Upper lobe of right lung (tissue), 1 donor: ENCODE results near the gene HMG20B. TPM values are rescaled to one million over a fixed set of nuclear protein-coding genes. Genes with fewer than 3 reads are reported as not detected.
A peak's percentile ranks its signal among the peaks of the same experiment; 100 is the strongest.

Experiments used
- ATAC-seq: fragments of 200-7000 bp; cut with Tn5 transposase; one replicate; pipeline ENCODE4 v1.9.1; 2020; ENCODE audit warnings: mild to moderate bottlenecking, moderate library complexity
- DNase-seq: peaks from one replicate; pipeline ENCODE4 v3.0.0-alpha.2; 2020
- H3K27ac ChIP-seq: fragments of 200-600 bp; one replicate; pipeline ENCODE4 v1.8.0; 2022
- H3K27me3 ChIP-seq: fragments of 200-600 bp; one replicate; pipeline ENCODE4 v1.8.0; 2022; ENCODE audit warnings: mild to moderate bottlenecking
- H3K36me3 ChIP-seq: fragments of 200-600 bp; one replicate; pipeline ENCODE4 v1.8.0; 2022
- H3K4me1 ChIP-seq: fragments of 200-600 bp; one replicate; pipeline ENCODE4 v1.8.0; 2022
- H3K4me3 ChIP-seq: fragments of 200-600 bp; one replicate; pipeline ENCODE4 v1.8.0; 2022; ENCODE audit warnings: mild to moderate bottlenecking
- H3K9me3 ChIP-seq: fragments of 200-600 bp; one replicate; pipeline ENCODE4 v1.8.0; 2022
- intact Hi-C: fragments of 100-400 bp; cut with DNase I; formaldehyde crosslinking; loops from one replicate; pipeline ENCODE4 v1.11.0; 2022
- total RNA-seq: library from RNA; stranded (reverse); fragmentation: NEBNext Ultra II Directional; extraction: Animal tissue kit (Norgen Biotek cat#: 25700); gene quantifications from one replicate; pipeline ENCODE4 v1.2.1, GENCODE V29; 2021
- TF ChIP-seq, protein P1 (sequence below): fragments of 200-600 bp; IDR thresholded peaks from one replicate; pipeline ENCODE4 v1.8.0; 2022; ENCODE audit warnings: antibody characterized with exemption
- donor health status: DM: no; HTN: yes; CAD: no; lungs with severe emphysema.

Gene HMG20B
- total RNA-seq, 1 donor from 2014 or later, result 60.0 TPM

GRCh38 chr19:3607303-3608078 lies 34.7 kb downstream of the HMG20B start:
- no peaks in the 10 kb centered on the region for H3K9me3 ChIP-seq
- no peaks in the 10 kb centered on the region for H3K27me3 ChIP-seq
- H3K4me1 ChIP-seq, result peaks cover 33% of the 10 kb centered on the region
- peaks cover 15% of the 10 kb centered on the region for H3K36me3 ChIP-seq
- peak overlapping the region; percentile 45 for H3K4me3 ChIP-seq
- no peak for DNase-seq
- intact Hi-C loops, result no loop called here
- TF ChIP-seq, protein P1, sequence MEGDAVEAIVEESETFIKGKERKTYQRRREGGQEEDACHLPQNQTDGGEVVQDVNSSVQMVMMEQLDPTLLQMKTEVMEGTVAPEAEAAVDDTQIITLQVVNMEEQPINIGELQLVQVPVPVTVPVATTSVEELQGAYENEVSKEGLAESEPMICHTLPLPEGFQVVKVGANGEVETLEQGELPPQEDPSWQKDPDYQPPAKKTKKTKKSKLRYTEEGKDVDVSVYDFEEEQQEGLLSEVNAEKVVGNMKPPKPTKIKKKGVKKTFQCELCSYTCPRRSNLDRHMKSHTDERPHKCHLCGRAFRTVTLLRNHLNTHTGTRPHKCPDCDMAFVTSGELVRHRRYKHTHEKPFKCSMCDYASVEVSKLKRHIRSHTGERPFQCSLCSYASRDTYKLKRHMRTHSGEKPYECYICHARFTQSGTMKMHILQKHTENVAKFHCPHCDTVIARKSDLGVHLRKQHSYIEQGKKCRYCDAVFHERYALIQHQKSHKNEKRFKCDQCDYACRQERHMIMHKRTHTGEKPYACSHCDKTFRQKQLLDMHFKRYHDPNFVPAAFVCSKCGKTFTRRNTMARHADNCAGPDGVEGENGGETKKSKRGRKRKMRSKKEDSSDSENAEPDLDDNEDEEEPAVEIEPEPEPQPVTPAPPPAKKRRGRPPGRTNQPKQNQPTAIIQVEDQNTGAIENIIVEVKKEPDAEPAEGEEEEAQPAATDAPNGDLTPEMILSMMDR, result no peak
- peak; percentile 38 for ATAC-seq
- peak overlapping the region; percentile 59 for H3K27ac ChIP-seq

- peaks cover 31% of the 10 kb centered on the region for H3K4me1 ChIP-seq
- H3K9me3 ChIP-seq, result no peaks in the 10 kb centered on the region
- ATAC-seq, result no peak
- intact Hi-C loops, result no loop called here
- no peak for DNase-seq
- H3K27ac ChIP-seq, result peak overlapping the region; percentile 59
- no peaks in the 10 kb centered on the region for H3K27me3 ChIP-seq
- H3K36me3 ChIP-seq, result peaks cover 22% of the 10 kb centered on the region
- TF ChIP-seq, protein P1, result no peak
- no peak overlapping the region for H3K4me3 ChIP-seq
Measured at GRCh38 chr19:3608079-3608641, 35.4 kb downstream of the HMG20B start.

GRCh38 chr19:3608750-3609322 lies 36.1 kb downstream of the HMG20B start:
- Histone ChIP-seq H3K9me3 (no peaks in the 10 kb centered on the region), H3K27me3 (no peaks in the 10 kb centered on the region), H3K27ac (peak overlapping the region; percentile 59), H3K4me1 (peaks cover 27% of the 10 kb centered on the region), H3K36me3 (peaks cover 28% of the 10 kb centered on the region), H3K4me3 (no peak overlapping the region)
- DNase-seq (no peak), ATAC-seq (no peak)
- TF ChIP-seq, protein P1, result no peak
- intact Hi-C loops, result no loop called here

GRCh38 chr19:3609779-3610719 lies 37.3 kb downstream of the HMG20B start:
- DNase-seq (no peak), ATAC-seq (no peak)
- Histone ChIP-seq H3K4me3 (no peak overlapping the region), H3K36me3 (peaks cover 30% of the 10 kb centered on the region), H3K27me3 (no peaks in the 10 kb centered on the region), H3K4me1 (peaks cover 27% of the 10 kb centered on the region), H3K9me3 (no peaks in the 10 kb centered on the region), H3K27ac (no peak overlapping the region)
- intact Hi-C loops, result loop anchor here (10.0 kb wide), 1 partner anchor 65 kb away; no protein-coding TSS in a partner anchor
- TF ChIP-seq, protein P1, result no peak
